ENCODE data around the gene ZAP70.

ZAP70 gene

GRCh38 chr2:97727296-97727695 lies 13.9 kb downstream of the ZAP70 start:
- POLR2A ChIA-PET = no interaction called here

DNA sequence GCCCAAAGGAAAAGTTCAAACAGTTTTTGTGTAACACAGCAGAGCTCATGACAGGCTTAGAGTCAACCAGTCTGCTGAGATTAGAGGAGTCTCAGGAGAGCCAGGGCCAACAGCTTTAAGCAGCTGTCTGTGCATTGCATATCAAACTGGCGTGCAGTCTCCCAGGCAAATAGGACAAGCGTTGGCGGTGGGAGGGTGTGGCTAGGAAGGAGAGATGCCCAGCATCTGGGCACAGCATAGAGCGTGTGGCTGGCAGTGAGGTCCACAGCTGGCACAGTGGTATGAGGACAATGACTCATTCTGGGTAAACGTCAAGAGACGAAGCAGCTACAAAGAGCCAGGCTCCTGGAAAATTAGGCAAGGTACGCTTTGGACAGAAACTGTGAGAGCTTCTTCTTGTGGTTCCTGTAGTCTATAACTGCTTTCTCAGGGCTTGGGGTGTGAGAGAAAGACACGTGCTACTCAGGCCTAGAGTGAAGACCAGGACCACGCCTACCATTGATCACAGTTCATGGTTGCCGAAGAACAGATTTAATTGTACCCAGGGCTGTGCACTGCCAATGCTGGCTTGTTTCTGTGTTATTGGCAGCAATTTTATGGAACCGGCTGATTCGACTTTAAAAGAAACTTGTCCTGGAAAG lies 14.8 kb downstream of the ZAP70 start:
- TF ChIP-seq, protein P1, sequence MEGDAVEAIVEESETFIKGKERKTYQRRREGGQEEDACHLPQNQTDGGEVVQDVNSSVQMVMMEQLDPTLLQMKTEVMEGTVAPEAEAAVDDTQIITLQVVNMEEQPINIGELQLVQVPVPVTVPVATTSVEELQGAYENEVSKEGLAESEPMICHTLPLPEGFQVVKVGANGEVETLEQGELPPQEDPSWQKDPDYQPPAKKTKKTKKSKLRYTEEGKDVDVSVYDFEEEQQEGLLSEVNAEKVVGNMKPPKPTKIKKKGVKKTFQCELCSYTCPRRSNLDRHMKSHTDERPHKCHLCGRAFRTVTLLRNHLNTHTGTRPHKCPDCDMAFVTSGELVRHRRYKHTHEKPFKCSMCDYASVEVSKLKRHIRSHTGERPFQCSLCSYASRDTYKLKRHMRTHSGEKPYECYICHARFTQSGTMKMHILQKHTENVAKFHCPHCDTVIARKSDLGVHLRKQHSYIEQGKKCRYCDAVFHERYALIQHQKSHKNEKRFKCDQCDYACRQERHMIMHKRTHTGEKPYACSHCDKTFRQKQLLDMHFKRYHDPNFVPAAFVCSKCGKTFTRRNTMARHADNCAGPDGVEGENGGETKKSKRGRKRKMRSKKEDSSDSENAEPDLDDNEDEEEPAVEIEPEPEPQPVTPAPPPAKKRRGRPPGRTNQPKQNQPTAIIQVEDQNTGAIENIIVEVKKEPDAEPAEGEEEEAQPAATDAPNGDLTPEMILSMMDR (IDR thresholded peaks at IDR 0.05; ENCODE audit: insufficient read depth, low read length, missing control alignments) = no peak
- CTCF ChIA-PET = interaction anchor here (2.4 to 3.2 kb wide), 2 partner anchors 12 to 28 kb away, joined by 5 to 18 read pairs; no protein-coding TSS in a partner anchor
- POLR2A ChIA-PET = no interaction called here
- no peak for DNase-seq (ENCODE audit: low read depth, low spot score)
- H3K4me3 ChIP-seq (ENCODE audit: low read depth, low read length) = no peak overlapping the region

More at GRCh38 chr2:97727296-97727695, 13.9 kb downstream of the ZAP70 start:
- TF ChIP-seq, protein P1 (IDR thresholded peaks at IDR 0.05; ENCODE audit: insufficient read depth, low read length, missing control alignments) = no peak
- no peak overlapping the region for H3K4me3 ChIP-seq (ENCODE audit: low read depth, low read length)
- no peak for DNase-seq (ENCODE audit: low read depth, low spot score)
- CTCF ChIA-PET = interaction anchor here (1.3 to 3.2 kb wide), 3 partner anchors 13 to 27 kb away, joined by 4 to 18 read pairs (median 5); no protein-coding TSS in a partner anchor

- H3K4me3 ChIP-seq (ENCODE audit: low read depth, low read length) = no peak overlapping the region
- CTCF ChIA-PET = interaction anchor here (3.6 kb wide), 1 partner anchor 10 kb away, joined by 22 read pairs; no protein-coding TSS in a partner anchor
- POLR2A ChIA-PET = no interaction called here
- TF ChIP-seq, protein P1 (IDR thresholded peaks at IDR 0.05; ENCODE audit: insufficient read depth, low read length, missing control alignments) = no peak
- DNase-seq (ENCODE audit: low read depth, low spot score) = no peak
Observed at GRCh38 chr2:97730245-97730644, 16.9 kb downstream of the ZAP70 start.

- no peak overlapping the region for H3K4me3 ChIP-seq (ENCODE audit: low read depth, low read length)
- TF ChIP-seq, protein P1 (IDR thresholded peaks at IDR 0.05; ENCODE audit: insufficient read depth, low read length, missing control alignments) = no peak
- no peak for DNase-seq (ENCODE audit: low read depth, low spot score)
- ChIA-PET CTCF (interaction anchor here (1.5 to 3.6 kb wide), 2 partner anchors 9 to 33 kb away, joined by 3 to 22 read pairs; no protein-coding TSS in a partner anchor), POLR2A (no interaction called here)
Observed at GRCh38 chr2:97731274-97732020, 18.1 kb downstream of the ZAP70 start.

GRCh38 chr2:97732436-97733340 lies 19.3 kb downstream of the ZAP70 start:
- TF ChIP-seq, protein P1 (IDR thresholded peaks at IDR 0.05; ENCODE audit: insufficient read depth, low read length, missing control alignments) = no peak
- no peak overlapping the region for H3K4me3 ChIP-seq (ENCODE audit: low read depth, low read length)
- no peak for DNase-seq (ENCODE audit: low read depth, low spot score)
- CTCF ChIA-PET = interaction anchor here (1.5 to 3.6 kb wide), 2 partner anchors 8 to 34 kb away, joined by 3 to 22 read pairs; no protein-coding TSS in a partner anchor
- POLR2A ChIA-PET = no interaction called here

All from AG04449 (cell line).